GM18508 (cell line): Measurements from ENCODE around the gene DPM2.

Experiments
- ATAC-seq: cut with Tn5 transposase; IDR thresholded peaks from one replicate; pipeline ENCODE4 v1.9.1; 2021; ENCODE audit warnings: moderate number of reproducible peaks; ENCODE audit not compliant: insufficient read depth, unreplicated experiment

The DPM2 gene

GRCh38 chr9:127940593-127940992 lies 2.9 kb upstream of the DPM2 start:
- no peak for ATAC-seq

- no peak for ATAC-seq
Observed at GRCh38 chr9:127938298-127938690, 640 bp upstream of the DPM2 start.

GRCh38 chr9:127937056-127937387 lies 632 bp downstream of the DPM2 start:
- no peak for ATAC-seq

GRCh38 chr9:127936347-127936852 lies 1.3 kb downstream of the DPM2 start:
- ATAC-seq: no peak

GRCh38 chr9:127935765-127936221 lies 1.9 kb downstream of the DPM2 start:
- ATAC-seq: no peak

- no peak for ATAC-seq
Observed at GRCh38 chr9:127934986-127935385, 2.7 kb downstream of the DPM2 start.

GRCh38 chr9:127934248-127934647 lies 3.4 kb downstream of the DPM2 start:
- no peak for ATAC-seq

GRCh38 chr9:127931092-127931881 lies 6.4 kb downstream of the DPM2 start:
- ATAC-seq: no peak

- no peak for ATAC-seq
Observed at GRCh38 chr9:127930231-127931091, 7.2 kb downstream of the DPM2 start, which contains the start of gene PIP5KL1. PIP5KL1 (minus strand) TSS chr9:127930777; CDS start chr9:127930752, 25 bp downstream.

- ATAC-seq: no peak
Observed at GRCh38 chr9:127929625-127929979, 8.1 kb downstream of the DPM2 start.

- ATAC-seq: no peak
Observed at GRCh38 chr9:127928676-127929624, 8.7 kb downstream of the DPM2 start.

GRCh38 chr9:127927988-127928675 lies 9.5 kb downstream of the DPM2 start:
- no peak for ATAC-seq

GRCh38 chr9:127927201-127927987 lies 10.3 kb downstream of the DPM2 start:
- ATAC-seq: no peak

GRCh38 chr9:127926906-127927200 lies 10.8 kb downstream of the DPM2 start:
- ATAC-seq: no peak

- no peak for ATAC-seq
Observed at GRCh38 chr9:127925959-127926905, 11.4 kb downstream of the DPM2 start.

GRCh38 chr9:127924736-127925444 lies 12.8 kb downstream of the DPM2 start:
- ATAC-seq: no peak

- ATAC-seq: no peak
Observed at GRCh38 chr9:127923771-127924170, 13.9 kb downstream of the DPM2 start.
